GM04503 (cell line): ENCODE results near the gene UBLCP1.

Source experiments
- DNase-seq: peaks from one replicate; pipeline ENCODE4 v3.0.0-alpha.2; 2012; ENCODE audit warnings: low read depth

UBLCP1 gene

GRCh38 chr5:159313197-159313596 is 50.1 kb downstream of the UBLCP1 start:
- DNase-seq, result no peak

- no peak for DNase-seq
Measured at GRCh38 chr5:159316519-159317383, 53.7 kb downstream of the UBLCP1 start.

GRCh38 chr5:159317849-159318248 is 54.8 kb downstream of the UBLCP1 start:
- no peak for DNase-seq

GRCh38 chr5:159318448-159318847 is 55.4 kb downstream of the UBLCP1 start:
- no peak for DNase-seq

- DNase-seq, result no peak
Measured at GRCh38 chr5:159319363-159319762, 56.3 kb downstream of the UBLCP1 start.

GRCh38 chr5:159319832-159320231 is 56.7 kb downstream of the UBLCP1 start:
- no peak for DNase-seq

- DNase-seq, result no peak
Measured at GRCh38 chr5:159322180-159322579, 59.1 kb downstream of the UBLCP1 start.

GRCh38 chr5:159324102-159324755 is 61.1 kb downstream of the UBLCP1 start:
- peak; percentile 81 for DNase-seq

- no peak for DNase-seq
Measured at GRCh38 chr5:159324986-159325385, 61.9 kb downstream of the UBLCP1 start.

GRCh38 chr5:159330131-159330800 is 67.2 kb downstream of the UBLCP1 start, which contains the start of gene IL12B:
Gene IL12B, minus strand, starts transcription at chr5:159330487. Its CDS starts 3,705 bp downstream, at chr5:159326782.
- DNase-seq, result no peak

- no peak for DNase-seq
Measured at GRCh38 chr5:159331093-159331973, 68.2 kb downstream of the UBLCP1 start.

GRCh38 chr5:159332800-159333544 is 69.9 kb downstream of the UBLCP1 start:
- no peak for DNase-seq

GRCh38 chr5:159333545-159333925 is 70.4 kb downstream of the UBLCP1 start:
- DNase-seq, result no peak
